Ascending aorta (tissue), 2 donors: ENCODE measurements around the gene TDRKH. TPM values are rescaled to one million over a fixed set of nuclear protein-coding genes. Genes with fewer than 3 reads are reported as not detected.
"Not testable (repeated sequence)": the region's sequence is repeated elsewhere in the genome, so short reads cannot be mapped to it uniquely, and the experiment has no call there.

ENCODE experiments used
- DNase-seq, 2 donors: peaks; one replicate each; pipeline ENCODE4 v3.0.0-alpha.2; 2019; ENCODE audit warnings: low spot score in 2 of 2
- H3K27ac ChIP-seq, 2 donors: fragments of 200-600 bp; sonication (generic); one replicate each; pipeline ENCODE4 v1.5.1; 2016 to 2017; ENCODE audit warnings: mild to moderate bottlenecking in 1 of 2
- H3K27me3 ChIP-seq: fragments of 200-600 bp; sonication (generic); one replicate; pipeline ENCODE4 v1.5.1; 2017
- H3K36me3 ChIP-seq, 2 donors: fragments of 200-600 bp; sonication (generic); one replicate each; pipeline ENCODE4 v1.5.1; 2016
- H3K4me1 ChIP-seq, 2 donors: fragments of 200-600 bp; sonication (generic); one replicate each; pipeline ENCODE4 v1.5.1; 2016 to 2017; ENCODE audit warnings: mild to moderate bottlenecking in 1 of 2
- H3K4me3 ChIP-seq, 2 donors: fragments of 200-600 bp; sonication (generic); one replicate each; pipeline ENCODE4 v1.5.1; 2016 to 2017; ENCODE audit warnings: mild to moderate bottlenecking in 1 of 2
- H3K9me3 ChIP-seq, 2 donors: fragments of 200-600 bp; sonication (generic); one replicate each; pipeline ENCODE4 v1.5.1; 2016
- intact Hi-C: fragments of 100-400 bp; cut with DNase I; formaldehyde crosslinking; loops from one replicate; pipeline ENCODE4 v1.15.1; 2023
- total RNA-seq: library from RNA; depleted of rRNA; stranded (reverse); fragments of >200 nt; gene quantifications from one replicate; pipeline ENCODE4 v1.1.0, GENCODE V29; 2016
- TF ChIP-seq, protein P1 (sequence below), 3 experiments: fragments of 200-600 bp in 2 of 3; fragments of 450-650 bp in 1 of 3; sonication (generic) in 2 of 3; IDR thresholded peaks; one replicate each; pipeline ENCODE4 v1.5.1; 2016 to 2019; ENCODE audit warnings: antibody characterized with exemption in 3 of 3, mild to moderate bottlenecking in 1 of 3, moderate library complexity in 1 of 3

TDRKH gene
- total RNA-seq, 1 donor from 2014 or later = 1.5 TPM

DNA sequence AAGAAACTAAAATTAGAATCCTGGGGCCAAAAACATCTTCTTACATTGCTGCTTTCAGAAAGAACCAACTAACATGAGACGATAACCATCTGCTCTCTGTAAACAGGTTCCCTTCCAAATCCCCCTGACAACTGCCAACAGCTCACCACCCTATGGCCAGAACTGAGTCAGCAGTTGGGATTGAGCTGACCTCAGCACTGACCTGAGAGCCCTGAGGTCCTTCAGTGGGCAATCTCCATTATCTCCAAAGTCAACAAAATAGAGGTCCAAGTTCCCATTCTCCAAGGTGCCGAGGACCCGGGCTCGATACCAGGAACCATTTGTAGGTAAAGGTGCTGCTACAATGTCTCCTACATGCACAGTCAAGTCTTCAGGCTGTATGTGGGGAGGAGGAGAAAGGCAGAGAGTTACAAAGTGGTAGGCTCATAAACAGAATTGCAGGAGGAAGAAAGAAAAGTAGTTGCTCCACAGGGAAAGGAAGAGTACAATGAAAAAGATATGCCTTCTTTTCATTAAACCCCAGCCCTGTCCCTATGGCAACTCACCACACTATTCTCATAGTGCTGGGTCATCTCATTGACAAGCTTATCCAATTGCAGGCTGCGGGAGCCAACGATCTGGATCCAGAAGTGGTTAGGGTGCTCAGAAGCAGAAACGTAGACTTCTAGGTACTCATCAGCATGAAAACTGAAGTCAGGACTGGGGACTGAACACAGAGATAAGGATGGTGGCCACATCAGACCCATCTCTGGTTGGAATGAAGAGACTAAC, 14.2 kb downstream of the TDRKH start:
- Histone ChIP-seq H3K27ac (no peak overlapping the region), H3K9me3 (no peaks in the 10 kb centered on the region), H3K4me3 (no peak overlapping the region), H3K27me3 (no peaks in the 10 kb centered on the region), H3K36me3 (peaks cover 7 to 31% of the 10 kb centered on the region in 2 donors), H3K4me1 (no peaks in the 10 kb centered on the region)
- no peak for DNase-seq
- TF ChIP-seq, protein P1, sequence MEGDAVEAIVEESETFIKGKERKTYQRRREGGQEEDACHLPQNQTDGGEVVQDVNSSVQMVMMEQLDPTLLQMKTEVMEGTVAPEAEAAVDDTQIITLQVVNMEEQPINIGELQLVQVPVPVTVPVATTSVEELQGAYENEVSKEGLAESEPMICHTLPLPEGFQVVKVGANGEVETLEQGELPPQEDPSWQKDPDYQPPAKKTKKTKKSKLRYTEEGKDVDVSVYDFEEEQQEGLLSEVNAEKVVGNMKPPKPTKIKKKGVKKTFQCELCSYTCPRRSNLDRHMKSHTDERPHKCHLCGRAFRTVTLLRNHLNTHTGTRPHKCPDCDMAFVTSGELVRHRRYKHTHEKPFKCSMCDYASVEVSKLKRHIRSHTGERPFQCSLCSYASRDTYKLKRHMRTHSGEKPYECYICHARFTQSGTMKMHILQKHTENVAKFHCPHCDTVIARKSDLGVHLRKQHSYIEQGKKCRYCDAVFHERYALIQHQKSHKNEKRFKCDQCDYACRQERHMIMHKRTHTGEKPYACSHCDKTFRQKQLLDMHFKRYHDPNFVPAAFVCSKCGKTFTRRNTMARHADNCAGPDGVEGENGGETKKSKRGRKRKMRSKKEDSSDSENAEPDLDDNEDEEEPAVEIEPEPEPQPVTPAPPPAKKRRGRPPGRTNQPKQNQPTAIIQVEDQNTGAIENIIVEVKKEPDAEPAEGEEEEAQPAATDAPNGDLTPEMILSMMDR (IDR thresholded peaks at IDR 0.05) = no peak
- intact Hi-C loops = no loop called here

DNA sequence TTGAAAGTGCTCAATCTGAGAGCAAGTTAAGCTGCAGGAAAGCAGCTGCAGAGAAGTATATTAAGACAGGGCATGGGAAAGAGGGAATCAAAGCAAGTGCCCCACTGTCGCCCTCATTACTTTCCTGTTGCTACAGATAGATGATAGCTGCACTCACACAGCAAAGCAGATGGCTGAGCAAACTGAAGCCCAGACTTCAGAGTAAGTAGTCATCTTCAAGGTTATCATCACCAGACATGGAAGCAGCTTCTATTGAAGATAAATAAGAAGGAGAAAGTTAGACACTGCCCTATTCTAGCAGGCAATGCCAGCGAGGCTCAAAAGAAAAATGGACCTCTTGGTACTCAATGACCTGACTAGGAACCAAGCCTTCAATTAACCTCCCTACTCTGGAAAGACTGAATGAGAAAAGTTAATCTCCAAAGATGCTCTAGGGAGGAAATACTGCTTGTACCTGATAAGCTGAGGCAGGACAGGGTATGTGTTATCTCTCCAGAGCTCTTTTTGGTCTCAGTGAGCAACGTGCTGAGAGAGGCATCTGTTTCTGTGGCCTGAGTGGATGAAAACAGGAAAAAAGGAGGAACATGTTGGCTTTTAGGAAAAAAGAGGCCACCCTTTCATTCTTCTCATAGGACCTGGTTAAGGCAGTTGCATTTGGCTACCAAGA, 15.9 kb downstream of the TDRKH start:
- Histone ChIP-seq H3K4me3 (no peak overlapping the region), H3K9me3 (no peaks in the 10 kb centered on the region), H3K27me3 (no peaks in the 10 kb centered on the region), H3K4me1 (no peaks in the 10 kb centered on the region), H3K36me3 (peaks cover 7 to 31% of the 10 kb centered on the region in 2 donors), H3K27ac (no peak overlapping the region)
- TF ChIP-seq, protein P1 (IDR thresholded peaks at IDR 0.05) = no peak
- intact Hi-C loops = no loop called here
- no peak for DNase-seq

DNA sequence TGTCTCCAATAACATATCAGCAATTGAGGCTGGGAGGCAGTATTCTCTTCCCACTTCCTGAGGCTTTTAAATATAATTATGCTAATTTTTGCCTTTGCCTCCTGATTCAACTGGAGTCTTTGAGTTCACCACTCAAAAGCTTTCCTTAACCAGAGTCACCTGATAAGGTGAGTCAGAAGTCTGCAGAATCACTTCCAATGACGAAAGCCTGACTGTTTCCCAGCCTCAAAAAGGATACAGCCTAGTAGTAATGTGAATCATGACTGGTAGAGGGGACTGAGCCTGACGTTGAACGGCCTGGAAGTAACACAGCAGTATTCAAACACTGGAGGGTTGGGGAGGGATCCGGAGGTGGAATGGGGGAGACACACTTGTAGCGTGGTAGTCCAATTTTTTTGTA, 16.6 kb downstream of the TDRKH start:
- no peak overlapping the region for H3K27ac ChIP-seq
- peaks cover 6 to 27% of the 10 kb centered on the region in 2 donors for H3K36me3 ChIP-seq
- H3K4me3 ChIP-seq = no peak overlapping the region
- no peak for DNase-seq
- intact Hi-C loops = no loop called here
- TF ChIP-seq, protein P1 (IDR thresholded peaks at IDR 0.05) = no peak
- H3K4me1 ChIP-seq = no peaks in the 10 kb centered on the region
- no peaks in the 10 kb centered on the region for H3K9me3 ChIP-seq
- H3K27me3 ChIP-seq = no peaks in the 10 kb centered on the region

DNA sequence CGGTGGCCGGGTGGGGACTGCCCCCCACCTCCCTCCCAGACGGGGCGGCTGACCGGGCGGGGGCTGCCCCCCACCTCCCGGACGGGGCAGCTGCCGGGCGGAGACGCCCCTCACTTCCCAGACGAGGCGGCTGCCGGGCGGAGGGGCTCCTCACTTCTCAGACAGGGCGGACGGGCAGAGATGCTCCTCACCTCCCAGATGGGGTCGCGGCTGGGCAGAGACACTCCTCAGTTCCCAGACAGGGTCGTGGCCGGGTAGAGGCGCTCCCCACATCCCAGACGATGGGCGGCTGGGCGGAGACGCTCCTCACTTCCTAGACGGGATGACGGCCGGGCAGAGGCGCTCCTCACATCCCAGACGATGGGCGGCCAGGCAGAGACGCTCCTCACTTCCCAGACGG, 21.0 kb downstream of the TDRKH start:
- DNase-seq, H3K9me3 ChIP-seq, H3K4me3 ChIP-seq, H3K36me3 ChIP-seq, H3K4me1 ChIP-seq, H3K27ac ChIP-seq, H3K27me3 ChIP-seq, intact Hi-C loops: not testable (repeated sequence)

DNA sequence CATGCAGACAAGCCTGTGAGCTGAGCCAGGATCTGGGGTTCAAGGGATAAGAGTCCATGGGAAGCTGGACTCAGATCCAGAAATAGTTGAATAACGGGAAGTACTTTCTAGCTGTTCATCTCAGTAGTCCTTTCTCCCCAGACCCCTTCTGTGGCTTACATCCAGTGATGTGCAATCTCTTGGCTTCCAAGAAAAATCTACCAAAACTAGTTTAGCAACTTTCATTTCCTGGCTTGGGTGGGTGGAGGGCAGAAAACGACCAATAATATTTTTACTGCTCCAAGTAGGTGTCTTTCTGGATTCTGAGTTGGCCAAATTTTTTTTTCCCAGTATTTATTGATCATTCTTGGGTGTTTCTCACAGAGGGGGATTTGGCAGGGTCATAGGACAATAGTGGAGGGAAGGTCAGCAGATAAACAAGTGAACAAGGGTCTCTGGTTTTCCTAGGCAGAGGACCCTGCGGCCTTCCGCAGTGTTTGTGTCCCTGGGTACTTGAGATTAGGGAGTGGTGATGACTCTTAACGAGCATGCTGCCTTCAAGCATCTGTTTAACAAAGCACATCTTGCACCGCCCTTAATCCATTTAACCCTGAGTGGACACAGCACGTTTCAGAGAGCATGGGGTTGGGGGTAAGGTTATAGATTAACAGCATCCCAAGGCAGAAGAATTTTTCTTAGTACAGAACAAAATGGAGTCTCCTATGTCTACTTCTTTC, 21.8 kb downstream of the TDRKH start:
- DNase-seq, H3K4me3 ChIP-seq, H3K4me1 ChIP-seq, H3K36me3 ChIP-seq, H3K9me3 ChIP-seq, H3K27ac ChIP-seq, intact Hi-C loops, H3K27me3 ChIP-seq: not testable (repeated sequence)

DNA sequence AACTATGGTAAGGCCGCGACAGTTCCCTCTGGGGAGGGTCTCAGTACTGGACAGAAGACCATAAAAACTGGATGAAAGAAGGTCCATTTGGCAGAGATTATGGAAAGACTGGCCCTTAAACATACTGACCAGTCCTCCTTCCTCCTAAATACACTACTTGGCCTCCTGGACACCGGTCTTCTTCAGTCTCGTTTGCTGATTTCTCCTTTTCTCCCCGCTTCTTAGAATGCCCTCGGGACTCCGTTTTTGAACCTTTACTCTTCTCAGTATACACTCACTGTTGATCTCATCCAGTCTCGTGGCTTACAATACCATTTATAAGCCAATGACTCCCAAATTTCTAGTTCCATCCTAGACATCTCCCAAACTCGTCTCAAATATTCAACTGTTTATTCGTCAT, 26.3 kb downstream of the TDRKH start:
- Histone ChIP-seq H3K9me3 (no peaks in the 10 kb centered on the region), H3K4me3 (peak overlapping the region; percentile 79 to 91), H3K27me3 (no peaks in the 10 kb centered on the region), H3K4me1 (peaks cover 0 to 7% of the 10 kb centered on the region in 2 donors), H3K36me3 (peaks cover 8 to 22% of the 10 kb centered on the region in 2 donors), H3K27ac (peak overlapping the region; percentile 84 to 95)
- intact Hi-C loops = no loop called here
- DNase-seq = no peak
- TF ChIP-seq, protein P1 (IDR thresholded peaks at IDR 0.05) = no peak
